ENCODE results near the gene ITGA3. TPM values are rescaled to one million over a fixed set of nuclear protein-coding genes. Genes with fewer than 3 reads are reported as not detected.

The ITGA3 gene
- total RNA-seq, 1 experiment from 2014 or later: 392 TPM

- TF ChIP-seq POLR2AphosphoS5 (IDR thresholded peaks at IDR 0.05; ENCODE audit: low read depth, low read length): peak; percentile 29; the same call in 1 of the 2 replicates
- TF ChIP-seq EZH2 (IDR thresholded peaks at IDR 0.05): no peak
- TF ChIP-seq ZBTB33 (IDR thresholded peaks at IDR 0.05; ENCODE audit: extremely low read depth, insufficient replicate concordance, low read length): no peak
Measured at GRCh38 chr17:50035421-50035879, 20.5 kb upstream of the ITGA3 start (continued).

- ChIA-PET POLR2A (interaction anchor here (0.6 to 3.0 kb wide), 7 partner anchors 8 to 28 kb away, joined by 3 to 16 read pairs (median 3); partner anchors contain the start of gene ITGA3), RAD21 (ENCODE audit: low non-redundant PET in 1 of 2, low total read pairs in 2 of 2, uncharacterized antibody in 2 of 2, unreplicated experiment in 2 of 2) (interaction anchor here (1.0 to 1.4 kb wide), 3 partner anchors 24 to 58 kb away, joined by 3 to 4 read pairs (median 4); no protein-coding TSS in a partner anchor), CTCF (interaction anchor here (0.9 to 2.0 kb wide), 6 partner anchors 9 to 59 kb away, joined by 3 to 10 read pairs (median 4); no protein-coding TSS in a partner anchor)
- Histone ChIP-seq H3K9ac (ENCODE audit: low read length) (no peak overlapping the region), H2AFZ (ENCODE audit: low read depth, low read length, poor library complexity, severe bottlenecking) (no peak overlapping the region), H3K4me3 (replicated peaks in 1 of 2; ENCODE audit: low read depth in 1 of 2, low read length in 2 of 2) (no peak overlapping the region), H3K79me2 (ENCODE audit: insufficient read depth, low read length) (no peaks in the 10 kb centered on the region), H4K20me1 (ENCODE audit: insufficient read depth) (no peaks in the 10 kb centered on the region), H3K9me2 (ENCODE audit: insufficient read depth) (no peaks in the 10 kb centered on the region), H3K4me2 (ENCODE audit: low read length) (peak overlapping the region; percentile 45), H3K4me1 (ENCODE audit: control insufficient read depth in 1 of 2, insufficient read depth in 2 of 2, low read length in 2 of 2) (peaks cover 21 to 44% of the 10 kb centered on the region in 2 experiments), H3K27ac (ENCODE audit: low read depth, low read length) (peak overlapping the region; percentile 13; the same call in 1 of the 2 replicates), H3K36me3 (ENCODE audit: control insufficient read depth in 1 of 2, insufficient read depth in 2 of 2, low read length in 2 of 2) (no peaks in the 10 kb centered on the region), H3K9me3 (ENCODE audit: control insufficient read depth in 1 of 2, insufficient read depth in 1 of 2, low read depth in 1 of 2, low read length in 2 of 2) (no peaks in the 10 kb centered on the region), H3K27me3 (ENCODE audit: insufficient read depth, low read length) (no peaks in the 10 kb centered on the region)
- no peak for TF ChIP-seq POLR2A (IDR thresholded peaks at IDR 0.05; ENCODE audit: borderline replicate concordance, extremely low read depth, insufficient read depth, insufficient read length)
- no peak for TF ChIP-seq SIN3A (IDR thresholded peaks at IDR 0.05; ENCODE audit: low read depth)
- TF ChIP-seq FOSL1 (IDR thresholded peaks at IDR 0.05; ENCODE audit: low read depth): no peak
- no peak for TF ChIP-seq ZNF274 (IDR thresholded peaks at IDR 0.05; ENCODE audit: low read depth, low read length)
- no peak for TF ChIP-seq ZFX (IDR thresholded peaks at IDR 0.05)
- no peak for TF ChIP-seq SRF (IDR thresholded peaks at IDR 0.05; ENCODE audit: low read depth)
- TF ChIP-seq REST (IDR thresholded peaks at IDR 0.05; ENCODE audit: low read depth): no peak
- TF ChIP-seq TCF7L2 (IDR thresholded peaks at IDR 0.05; ENCODE audit: borderline replicate concordance, extremely low read depth, insufficient read depth, insufficient read length): no peak
- TF ChIP-seq CEBPB (IDR thresholded peaks at IDR 0.05; ENCODE audit: low read depth): no peak
- TF ChIP-seq EGR1 (IDR thresholded peaks at IDR 0.05; ENCODE audit: low read depth): no peak
- no peak for TF ChIP-seq ATF3 (IDR thresholded peaks at IDR 0.05)
- intact Hi-C loops (cut with micrococcal nuclease): no loop called here
- BruUV-seq (replicated peaks): no TSS peak
- ATAC-seq (peak; percentile 23; the same call in 1 of the 2 replicates), DNase-seq (ENCODE audit: low read depth, low spot score) (no peak)
Measured at GRCh38 chr17:50035945-50036344, 20.0 kb upstream of the ITGA3 start.
